Gastroesophageal sphincter (tissue), 3 donors: ENCODE data around the gene PDZD2.

ENCODE experiments used
- POLR2A ChIP-seq, 2 donors: fragments of 450-650 bp; IDR thresholded peaks; one replicate each; pipeline ENCODE4 v1.6.1; 2017; ENCODE audit warnings: antibody characterized with exemption in 2 of 2, mild to moderate bottlenecking in 2 of 2, moderate library complexity in 1 of 2
- POLR2AphosphoS5 ChIP-seq: sonication (generic); formaldehyde crosslinking; IDR thresholded peaks from one replicate; pipeline ENCODE4 v1.6.1; 2017; ENCODE audit warnings: antibody characterized with exemption
- TF ChIP-seq, protein P1 (sequence below), 4 experiments: fragments of 200-600 bp in 2 of 4; fragments of 450-650 bp in 2 of 4; sonication (generic) in 1 of 4; IDR thresholded peaks; one replicate each; pipeline ENCODE4 v1.5.1; 2017 to 2019; ENCODE audit warnings: antibody characterized with exemption in 4 of 4, mild to moderate bottlenecking in 2 of 4, moderate library complexity in 2 of 4

DNA sequence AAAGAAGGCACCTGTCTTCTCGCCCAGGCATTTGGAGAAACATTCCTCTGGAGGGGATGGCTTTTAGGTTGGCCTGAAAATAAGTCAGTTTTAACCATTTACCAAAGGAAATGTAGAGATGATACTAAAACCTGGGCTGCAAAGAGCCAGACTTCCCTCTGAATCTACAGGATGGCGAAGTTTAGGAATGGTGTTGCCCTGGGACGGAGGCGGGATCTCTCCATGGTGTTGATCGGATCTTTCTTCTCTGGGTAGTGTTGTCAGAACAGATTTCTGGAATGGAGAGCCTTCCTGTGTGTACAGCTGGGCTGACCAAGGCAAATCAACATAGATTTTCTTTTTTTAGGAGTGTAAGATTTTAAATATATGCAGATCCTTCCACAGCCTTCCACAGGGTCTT is 159.2 kb downstream of the PDZD2 start:
- TF ChIP-seq, protein P1, sequence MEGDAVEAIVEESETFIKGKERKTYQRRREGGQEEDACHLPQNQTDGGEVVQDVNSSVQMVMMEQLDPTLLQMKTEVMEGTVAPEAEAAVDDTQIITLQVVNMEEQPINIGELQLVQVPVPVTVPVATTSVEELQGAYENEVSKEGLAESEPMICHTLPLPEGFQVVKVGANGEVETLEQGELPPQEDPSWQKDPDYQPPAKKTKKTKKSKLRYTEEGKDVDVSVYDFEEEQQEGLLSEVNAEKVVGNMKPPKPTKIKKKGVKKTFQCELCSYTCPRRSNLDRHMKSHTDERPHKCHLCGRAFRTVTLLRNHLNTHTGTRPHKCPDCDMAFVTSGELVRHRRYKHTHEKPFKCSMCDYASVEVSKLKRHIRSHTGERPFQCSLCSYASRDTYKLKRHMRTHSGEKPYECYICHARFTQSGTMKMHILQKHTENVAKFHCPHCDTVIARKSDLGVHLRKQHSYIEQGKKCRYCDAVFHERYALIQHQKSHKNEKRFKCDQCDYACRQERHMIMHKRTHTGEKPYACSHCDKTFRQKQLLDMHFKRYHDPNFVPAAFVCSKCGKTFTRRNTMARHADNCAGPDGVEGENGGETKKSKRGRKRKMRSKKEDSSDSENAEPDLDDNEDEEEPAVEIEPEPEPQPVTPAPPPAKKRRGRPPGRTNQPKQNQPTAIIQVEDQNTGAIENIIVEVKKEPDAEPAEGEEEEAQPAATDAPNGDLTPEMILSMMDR (IDR thresholded peaks at IDR 0.05), result no peak
- TF ChIP-seq POLR2AphosphoS5 (no peak), POLR2A (IDR thresholded peaks at IDR 0.05) (no peak)
